ENCODE measurements around the gene LRIG3.
A peak's percentile ranks its signal among the peaks of the same experiment; 100 is the strongest.
"Not testable (repeated sequence)": the region's sequence is repeated elsewhere in the genome, so short reads cannot be mapped to it uniquely, and the experiment has no call there.

Gene LRIG3

GRCh38 chr12:58920102-58920960 lies at the start of gene LRIG3:
Gene LRIG3 (minus strand): TSS chr12:58920504. CDS start chr12:58920235, 269 bp downstream.
- no peak for DNase-seq

- peak in 1 of 2 experiments; percentile 7 for DNase-seq
These were observed 48.9 kb upstream of the LRIG3 start for GRCh38 chr12:58969237-58969636.

- DNase-seq, result no peak
These were observed 47.3 kb upstream of the LRIG3 start for GRCh38 chr12:58967561-58967960.

- DNase-seq, result no peak
These were observed 46.6 kb upstream of the LRIG3 start for GRCh38 chr12:58966939-58967338.

- DNase-seq, result no peak
These were observed 45.3 kb upstream of the LRIG3 start for GRCh38 chr12:58965568-58965967.

GRCh38 chr12:58963844-58964243 lies 43.5 kb upstream of the LRIG3 start:
- DNase-seq, result no peak

GRCh38 chr12:58961906-58962305 lies 41.6 kb upstream of the LRIG3 start:
- DNase-seq, result no peak

GRCh38 chr12:58961166-58961565 lies 40.9 kb upstream of the LRIG3 start:
- DNase-seq, result no peak

- DNase-seq, result no peak
These were observed 39.5 kb upstream of the LRIG3 start for GRCh38 chr12:58959639-58960300.

GRCh38 chr12:58957298-58957697 lies 37.0 kb upstream of the LRIG3 start:
- DNase-seq, result no peak

GRCh38 chr12:58955849-58956248 lies 35.5 kb upstream of the LRIG3 start:
- no peak for DNase-seq

GRCh38 chr12:58954002-58954401 lies 33.7 kb upstream of the LRIG3 start:
- DNase-seq, result no peak

- no peak for DNase-seq
These were observed 30.4 kb upstream of the LRIG3 start for GRCh38 chr12:58950739-58951100.

- DNase-seq, result not testable (repeated sequence)
These were observed 29.8 kb upstream of the LRIG3 start for GRCh38 chr12:58949954-58950738.

- no peak for DNase-seq
These were observed 22.8 kb upstream of the LRIG3 start for GRCh38 chr12:58943079-58943478.

GRCh38 chr12:58942345-58942744 lies 22.0 kb upstream of the LRIG3 start:
- DNase-seq, result no peak

- DNase-seq, result no peak
These were observed 19.2 kb upstream of the LRIG3 start for GRCh38 chr12:58939399-58940100.

GRCh38 chr12:58938440-58938839 lies 18.1 kb upstream of the LRIG3 start:
- DNase-seq, result no peak

- DNase-seq, result no peak
These were observed 14.2 kb upstream of the LRIG3 start for GRCh38 chr12:58934528-58934927.

GRCh38 chr12:58932806-58933681 lies 12.7 kb upstream of the LRIG3 start:
- no peak for DNase-seq

- no peak for DNase-seq
These were observed 11.2 kb upstream of the LRIG3 start for GRCh38 chr12:58931518-58931917.

- DNase-seq, result no peak
These were observed 10.5 kb upstream of the LRIG3 start for GRCh38 chr12:58930770-58931324.
